Neutrophil (primary cell): Measurements from ENCODE around the gene MUC22.
"Not testable (repeated sequence)": the region's sequence is repeated elsewhere in the genome, so short reads cannot be mapped to it uniquely, and the experiment has no call there.

ENCODE experiments used
- H3K27ac ChIP-seq: fragments of 200-600 bp; sonication (generic); 2 replicates; pipeline ENCODE4 v1.5.1; 2016; ENCODE audit warnings: mild to moderate bottlenecking, moderate library complexity
- H3K27me3 ChIP-seq: fragments of 200-600 bp; sonication (generic); 2 replicates; pipeline ENCODE4 v1.6.0; 2016; ENCODE audit warnings: mild to moderate bottlenecking
- H3K36me3 ChIP-seq: fragments of 200-600 bp; sonication (generic); 2 replicates; pipeline ENCODE4 v1.5.1; 2017
- H3K4me1 ChIP-seq, 2 experiments: fragments of 200-600 bp in 1 of 2; sonication (generic) in 1 of 2; 1 replicate in 1 of 2; 2 replicates in 1 of 2; pipeline versions ENCODE4 v1.5.1 to v1.6.1; 2013 to 2016; ENCODE audit warnings: low read depth in 1 of 2, low read length in 1 of 2, mild to moderate bottlenecking in 1 of 2, moderate library complexity in 1 of 2; ENCODE audit not compliant: control insufficient read depth in 1 of 2, insufficient read depth in 1 of 2
- H3K4me3 ChIP-seq, 2 experiments: fragments of 200-600 bp in 1 of 2; sonication (generic) in 1 of 2; 1 replicate in 1 of 2; 2 replicates in 1 of 2; pipeline ENCODE4 v1.5.1; 2013 to 2016; ENCODE audit warnings: low read depth in 1 of 2, low read length in 1 of 2, mild to moderate bottlenecking in 1 of 2, moderate library complexity in 1 of 2
- H3K9me3 ChIP-seq: fragments of 200-600 bp; sonication (generic); 2 replicates; pipeline ENCODE4 v1.5.1; 2016
- TF ChIP-seq, protein P1 (sequence below): fragments of 200-600 bp; sonication (generic); IDR thresholded peaks from 2 replicates; pipeline ENCODE4 v1.5.1; 2016; ENCODE audit warnings: antibody characterized with exemption

Gene MUC22

DNA sequence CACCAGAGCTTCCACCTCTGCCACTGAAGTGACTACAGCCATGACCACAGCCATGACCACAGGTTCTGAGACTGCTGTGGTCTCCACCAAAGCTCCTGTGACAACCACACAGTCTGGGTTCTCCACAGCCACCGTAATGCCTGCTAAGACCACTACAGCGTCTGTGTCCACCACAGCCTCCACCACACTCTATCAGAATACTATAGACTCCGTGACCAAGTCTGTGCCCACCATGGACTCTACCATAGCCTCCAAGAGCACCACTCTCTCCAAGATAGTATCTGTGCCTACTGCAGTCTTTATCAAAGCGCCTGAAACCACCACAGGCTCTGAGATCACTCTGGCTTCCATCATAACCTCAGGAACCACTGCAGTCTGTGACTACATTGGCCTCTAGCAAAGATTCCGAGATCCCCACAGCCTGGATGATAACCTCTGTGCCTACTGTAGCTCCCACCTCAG lies 45.1 kb upstream of the MUC22 start:
- Histone ChIP-seq H3K27ac (no peak overlapping the region), H3K27me3 (peaks cover 53% of the 10 kb centered on the region), H3K4me3 (no peak overlapping the region), H3K36me3 (no peaks in the 10 kb centered on the region), H3K4me1 (no peaks in the 10 kb centered on the region), H3K9me3 (no peaks in the 10 kb centered on the region)
- TF ChIP-seq, protein P1, sequence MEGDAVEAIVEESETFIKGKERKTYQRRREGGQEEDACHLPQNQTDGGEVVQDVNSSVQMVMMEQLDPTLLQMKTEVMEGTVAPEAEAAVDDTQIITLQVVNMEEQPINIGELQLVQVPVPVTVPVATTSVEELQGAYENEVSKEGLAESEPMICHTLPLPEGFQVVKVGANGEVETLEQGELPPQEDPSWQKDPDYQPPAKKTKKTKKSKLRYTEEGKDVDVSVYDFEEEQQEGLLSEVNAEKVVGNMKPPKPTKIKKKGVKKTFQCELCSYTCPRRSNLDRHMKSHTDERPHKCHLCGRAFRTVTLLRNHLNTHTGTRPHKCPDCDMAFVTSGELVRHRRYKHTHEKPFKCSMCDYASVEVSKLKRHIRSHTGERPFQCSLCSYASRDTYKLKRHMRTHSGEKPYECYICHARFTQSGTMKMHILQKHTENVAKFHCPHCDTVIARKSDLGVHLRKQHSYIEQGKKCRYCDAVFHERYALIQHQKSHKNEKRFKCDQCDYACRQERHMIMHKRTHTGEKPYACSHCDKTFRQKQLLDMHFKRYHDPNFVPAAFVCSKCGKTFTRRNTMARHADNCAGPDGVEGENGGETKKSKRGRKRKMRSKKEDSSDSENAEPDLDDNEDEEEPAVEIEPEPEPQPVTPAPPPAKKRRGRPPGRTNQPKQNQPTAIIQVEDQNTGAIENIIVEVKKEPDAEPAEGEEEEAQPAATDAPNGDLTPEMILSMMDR: no peak

DNA sequence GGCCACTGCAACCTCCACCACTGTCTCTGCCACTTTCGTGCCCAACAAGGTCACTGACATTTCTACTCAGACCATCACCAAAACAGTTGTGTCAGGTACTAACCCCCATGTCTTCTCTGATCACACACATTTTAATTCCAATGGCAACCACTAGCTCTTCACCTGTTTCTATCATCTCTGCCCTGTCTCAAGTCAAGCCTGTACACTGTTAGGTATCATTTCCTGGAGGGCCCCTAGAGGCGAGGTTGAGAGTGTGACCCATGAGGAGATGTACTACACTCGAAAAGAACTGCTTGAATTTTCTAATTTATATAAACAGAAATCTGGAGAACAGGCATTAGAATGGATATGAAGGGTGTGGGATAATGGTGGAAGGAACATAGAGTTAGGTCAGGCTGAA lies 44.1 kb upstream of the MUC22 start:
- H3K9me3 ChIP-seq: no peaks in the 10 kb centered on the region
- H3K27ac ChIP-seq: no peak overlapping the region
- H3K36me3 ChIP-seq: no peaks in the 10 kb centered on the region
- no peak overlapping the region for H3K4me3 ChIP-seq
- peaks cover 44% of the 10 kb centered on the region for H3K27me3 ChIP-seq
- no peaks in the 10 kb centered on the region for H3K4me1 ChIP-seq
- TF ChIP-seq, protein P1: no peak

DNA sequence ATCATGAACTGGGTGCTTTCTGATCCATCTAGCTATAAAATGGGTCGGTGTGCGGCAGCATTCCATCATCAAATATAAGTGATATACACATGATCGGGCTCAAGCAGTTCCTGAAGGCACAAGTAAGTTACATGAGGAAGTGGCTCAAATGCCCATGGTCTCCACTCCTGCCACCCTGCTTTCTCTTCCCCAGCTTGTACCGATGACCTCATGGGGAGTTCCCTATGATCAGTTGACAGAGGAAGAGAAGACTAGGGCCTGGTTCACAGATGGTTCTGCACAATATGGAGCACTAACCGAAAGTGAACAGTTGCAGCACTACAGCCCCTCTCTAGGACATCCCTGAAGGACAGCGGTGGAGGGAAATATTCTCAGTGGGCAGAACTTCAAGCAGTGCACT lies 41.1 kb upstream of the MUC22 start:
- H3K27ac ChIP-seq, H3K9me3 ChIP-seq, H3K4me3 ChIP-seq, H3K4me1 ChIP-seq, H3K36me3 ChIP-seq: not testable (repeated sequence)
- H3K27me3 ChIP-seq: peaks cover 48% of the 10 kb centered on the region

DNA sequence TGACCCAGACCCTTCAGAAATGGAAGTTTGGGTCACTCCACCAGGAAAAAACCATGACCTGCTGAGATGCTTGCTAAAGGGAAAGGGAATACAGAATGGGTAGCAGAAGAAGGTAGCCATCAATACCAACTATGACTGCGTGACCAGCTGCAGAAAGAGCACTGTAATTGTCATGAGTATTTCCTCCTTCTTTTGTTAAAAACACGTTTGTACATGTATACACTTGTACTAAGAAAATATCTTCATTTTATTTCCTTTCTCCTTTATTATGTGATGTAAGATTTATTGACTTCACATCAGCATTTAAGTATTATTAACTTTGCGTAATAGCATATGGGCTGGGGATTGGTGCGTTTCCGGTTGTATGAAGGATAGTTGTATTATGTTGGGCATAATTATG lies 39.3 kb upstream of the MUC22 start:
- Histone ChIP-seq H3K4me1 (no peaks in the 10 kb centered on the region), H3K36me3 (no peaks in the 10 kb centered on the region), H3K27ac (no peak overlapping the region), H3K27me3 (peaks cover 41% of the 10 kb centered on the region), H3K9me3 (no peaks in the 10 kb centered on the region), H3K4me3 (no peak overlapping the region)
- TF ChIP-seq, protein P1: no peak

DNA sequence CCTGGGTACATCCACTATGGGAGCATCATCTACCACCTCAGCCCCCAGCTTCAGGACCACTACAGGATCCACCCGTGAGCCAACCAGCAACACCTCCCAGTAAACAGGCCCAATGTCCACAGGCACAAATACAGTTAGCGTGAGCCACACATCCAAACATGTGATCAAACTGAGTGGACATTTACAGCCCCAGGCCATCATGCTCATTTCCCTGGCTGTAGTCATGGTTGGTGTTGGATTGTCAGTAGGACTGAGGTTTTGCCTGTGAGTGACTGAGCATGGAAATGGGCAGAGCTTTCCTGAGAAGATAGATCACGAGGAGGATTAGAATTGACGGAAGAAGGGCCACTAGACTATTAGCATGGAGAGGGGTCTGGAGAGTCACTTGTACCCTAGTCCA lies 37.5 kb upstream of the MUC22 start:
- Histone ChIP-seq H3K36me3 (no peaks in the 10 kb centered on the region), H3K27me3 (peaks cover 50% of the 10 kb centered on the region), H3K4me3 (no peak overlapping the region), H3K27ac (no peak overlapping the region), H3K9me3 (no peaks in the 10 kb centered on the region), H3K4me1 (no peaks in the 10 kb centered on the region)
- TF ChIP-seq, protein P1: no peak

DNA sequence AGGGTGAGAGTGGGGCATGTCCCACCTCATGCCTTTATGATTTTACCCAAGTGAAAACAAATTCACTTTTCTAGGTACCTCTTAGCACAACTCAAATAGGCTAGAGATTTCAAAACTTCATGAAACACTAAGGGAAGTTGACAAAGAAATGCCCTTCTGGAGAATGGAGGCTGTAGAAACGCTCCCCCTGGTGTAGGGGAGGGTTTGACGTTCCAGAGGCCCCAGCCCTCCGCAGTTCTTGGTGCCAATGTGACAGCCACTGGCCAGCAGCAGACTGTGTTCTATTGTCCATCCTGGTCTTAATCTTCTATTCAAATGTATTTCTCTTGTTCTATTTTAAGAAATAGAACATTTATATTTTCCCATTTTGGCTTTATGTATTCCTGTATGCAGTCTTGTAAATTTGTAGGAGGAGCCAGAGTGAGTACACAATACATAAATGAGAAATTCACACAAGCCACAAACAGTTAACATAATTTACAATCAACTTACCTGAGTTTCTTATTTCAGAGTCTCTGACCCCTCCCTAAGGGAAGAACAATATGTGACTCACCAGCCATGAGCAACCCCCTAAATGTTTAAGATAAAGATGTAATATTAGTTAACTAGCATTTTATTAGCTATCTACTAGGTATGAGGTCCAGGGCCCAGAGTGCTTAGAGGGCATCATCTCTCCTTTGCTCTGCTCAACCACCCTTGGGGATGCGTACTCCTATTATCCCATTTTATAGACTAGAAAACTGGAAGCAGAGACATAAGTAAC lies 35.6 kb upstream of the MUC22 start:
- no peaks in the 10 kb centered on the region for H3K9me3 ChIP-seq
- TF ChIP-seq, protein P1: no peak
- no peaks in the 10 kb centered on the region for H3K4me1 ChIP-seq
- H3K4me3 ChIP-seq: no peak overlapping the region
- H3K36me3 ChIP-seq: no peaks in the 10 kb centered on the region
- no peak overlapping the region for H3K27ac ChIP-seq
- H3K27me3 ChIP-seq: peaks cover 69% of the 10 kb centered on the region
